NCI-H524 treated with DMSO at 0.1 percent for 48 hours (cell line): Measurements from ENCODE around the gene SLC22A14.
"Not testable (repeated sequence)": the region's sequence is repeated elsewhere in the genome, so short reads cannot be mapped to it uniquely, and the experiment has no call there.

ENCODE experiments used
- DNase-seq: peaks from one replicate; lab custom pipeline; 2025; lab: John Stamatoyannopoulos, UW

SLC22A14 gene

DNA sequence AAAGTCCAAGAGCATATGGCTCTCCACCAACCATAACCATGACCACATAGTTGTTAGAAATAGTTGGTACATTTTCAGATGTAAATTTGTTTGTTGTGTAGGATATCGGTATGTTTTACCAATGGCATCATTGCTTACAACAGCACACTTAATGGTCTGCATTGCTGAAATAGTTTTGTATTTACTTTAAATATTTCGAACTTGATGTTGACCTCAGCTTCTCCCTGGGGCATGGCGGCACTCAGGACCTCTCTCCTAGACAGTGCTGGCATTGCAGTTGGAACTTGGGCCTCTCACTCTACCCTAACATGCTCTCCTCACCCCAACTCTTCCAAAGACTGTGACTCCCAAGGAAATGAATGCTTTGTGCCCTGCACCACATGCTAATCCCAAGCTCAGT, 11.5 kb upstream of the SLC22A14 start:
- DNase-seq: no peak

DNA sequence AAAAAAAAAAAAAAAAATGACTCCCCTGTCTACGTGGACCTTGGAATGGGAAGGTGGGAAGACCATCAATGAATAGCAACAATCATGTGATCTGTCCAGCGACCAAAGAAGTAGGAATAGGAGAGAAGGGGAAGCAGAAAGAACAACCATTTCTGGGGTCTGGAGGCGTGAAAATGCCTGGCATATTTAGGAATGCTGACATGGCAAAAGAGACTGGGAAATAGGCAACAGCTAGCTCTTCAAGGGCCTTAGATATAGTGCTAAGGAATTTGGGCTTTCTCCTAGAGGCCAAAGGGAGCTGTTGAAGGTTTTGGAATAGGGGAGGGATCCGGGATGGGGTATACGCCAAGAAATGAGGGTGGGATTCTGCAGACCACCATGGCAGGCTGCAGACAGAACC, 10.5 kb upstream of the SLC22A14 start:
- no peak for DNase-seq

DNA sequence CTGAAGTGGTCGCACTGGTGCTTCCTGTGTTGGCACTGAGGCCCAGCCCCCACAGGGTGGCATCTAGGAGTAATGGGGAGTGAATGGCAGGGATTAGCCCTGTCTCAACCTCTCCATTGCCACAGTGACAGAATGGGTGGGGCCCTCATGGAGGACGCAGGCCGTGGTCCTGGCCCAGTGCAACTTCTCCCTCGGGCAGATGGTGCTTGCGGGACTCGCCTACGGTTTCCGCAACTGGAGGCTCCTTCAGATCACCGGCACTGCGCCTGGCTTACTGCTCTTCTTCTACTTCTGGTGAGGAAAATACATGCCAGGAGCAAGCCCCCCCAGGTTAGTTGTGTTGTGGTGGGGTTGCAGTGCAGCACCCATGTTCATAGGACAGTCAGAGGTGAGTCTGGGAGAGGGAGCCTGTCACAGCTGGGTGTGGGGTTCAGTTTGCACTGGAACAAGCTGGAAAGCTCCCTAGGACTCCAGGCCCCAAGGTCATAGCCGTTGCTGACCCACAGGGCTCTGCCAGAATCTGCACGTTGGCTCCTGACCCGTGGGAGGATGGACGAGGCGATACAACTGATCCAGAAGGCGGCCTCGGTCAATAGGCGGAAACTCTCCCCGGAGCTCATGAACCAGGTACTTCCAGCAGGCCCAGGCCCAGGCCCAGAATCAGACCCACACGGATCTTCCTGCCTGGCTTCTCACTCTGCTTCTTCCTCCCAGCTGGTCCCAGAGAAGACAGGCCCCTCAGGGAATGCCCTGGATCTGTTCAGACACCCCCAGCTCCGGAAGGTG, 7.0 kb upstream of the SLC22A14 start:
- DNase-seq: no peak

DNA sequence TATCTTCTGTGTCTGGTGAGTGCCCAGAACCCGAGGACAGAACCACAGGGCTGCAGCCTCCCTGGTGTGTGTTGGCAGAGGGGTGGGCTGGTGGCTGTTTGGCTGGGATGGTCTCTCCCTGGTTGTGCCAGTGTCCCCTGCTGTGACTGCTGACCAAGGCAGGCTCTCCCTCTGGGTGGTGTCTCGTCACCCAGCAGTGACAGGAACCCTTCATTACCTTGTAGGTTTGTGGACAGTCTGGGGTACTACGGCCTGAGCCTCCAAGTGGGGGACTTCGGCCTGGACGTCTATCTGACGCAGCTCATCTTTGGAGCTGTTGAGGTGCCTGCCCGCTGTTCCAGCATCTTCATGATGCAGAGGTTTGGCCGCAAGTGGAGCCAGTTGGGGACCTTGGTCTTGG, 6.4 kb upstream of the SLC22A14 start:
- DNase-seq: no peak

DNA sequence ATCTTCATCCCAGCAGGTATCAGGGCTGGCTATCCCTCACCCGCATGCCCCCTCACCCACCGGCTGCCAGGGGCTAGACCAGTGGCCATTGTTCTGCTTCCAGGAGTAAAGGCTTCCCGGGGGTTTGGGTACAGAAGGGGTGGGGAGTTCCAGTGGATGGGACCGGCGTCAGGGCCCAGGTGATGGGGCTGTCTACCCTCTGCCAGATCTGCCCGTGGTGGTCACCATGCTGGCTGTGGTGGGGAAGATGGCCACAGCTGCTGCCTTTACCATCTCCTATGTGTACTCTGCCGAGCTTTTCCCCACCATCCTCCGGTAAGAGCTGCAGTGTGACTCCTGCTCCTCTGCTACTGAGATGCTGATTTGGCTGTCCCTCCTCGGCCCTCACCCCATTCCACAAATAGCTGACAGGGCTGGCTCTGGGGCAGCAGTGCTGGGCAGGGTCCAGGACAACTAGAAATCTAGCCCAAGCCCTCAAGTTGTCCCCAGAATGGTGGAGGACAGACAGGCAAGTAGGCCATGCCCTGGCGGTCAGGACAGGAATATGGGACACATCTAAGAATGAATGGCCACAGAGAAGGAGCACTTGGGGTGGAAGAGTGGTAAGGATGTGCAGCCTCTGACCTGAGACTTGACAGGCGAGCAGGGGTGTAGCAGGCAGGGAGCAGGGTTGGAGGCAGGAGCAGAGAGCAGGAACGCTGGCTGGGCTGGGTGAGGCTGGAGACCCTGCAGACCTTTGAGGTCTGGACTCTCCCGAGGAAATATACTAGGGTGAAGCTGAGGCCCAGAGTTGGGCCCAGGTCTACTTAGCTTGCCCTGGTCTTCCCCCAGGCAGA, 5.8 kb upstream of the SLC22A14 start:
- no peak for DNase-seq

DNA sequence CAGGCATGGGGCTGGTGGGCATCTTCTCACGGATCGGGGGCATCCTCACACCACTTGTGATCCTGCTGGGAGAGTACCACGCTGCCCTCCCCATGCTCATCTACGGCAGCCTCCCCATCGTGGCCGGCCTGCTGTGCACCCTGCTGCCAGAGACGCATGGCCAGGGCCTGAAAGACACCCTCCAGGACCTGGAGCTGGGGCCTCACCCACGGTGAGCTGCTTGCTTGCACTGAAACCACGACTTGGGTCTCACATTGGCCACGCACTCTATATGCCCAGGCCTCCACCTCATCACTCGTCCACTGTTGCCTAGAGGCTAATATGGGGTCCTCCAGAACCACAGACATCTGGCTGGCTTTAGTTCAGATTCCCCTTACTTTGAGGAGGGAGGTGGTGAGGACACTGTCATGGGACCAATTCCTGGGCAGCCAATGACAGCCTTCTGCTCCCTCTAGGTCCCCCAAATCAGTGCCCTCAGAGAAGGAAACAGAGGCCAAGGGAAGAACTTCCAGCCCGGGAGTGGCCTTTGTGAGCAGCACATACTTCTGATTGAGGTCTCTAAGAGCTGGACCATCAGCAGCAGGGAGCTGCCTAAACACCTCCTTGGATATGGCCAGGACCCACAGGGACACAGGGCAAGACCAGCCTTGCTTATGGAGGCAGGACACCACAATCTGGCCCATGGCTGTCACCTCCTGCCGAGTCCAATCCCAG, 5.0 kb upstream of the SLC22A14 start:
- no peak for DNase-seq

DNA sequence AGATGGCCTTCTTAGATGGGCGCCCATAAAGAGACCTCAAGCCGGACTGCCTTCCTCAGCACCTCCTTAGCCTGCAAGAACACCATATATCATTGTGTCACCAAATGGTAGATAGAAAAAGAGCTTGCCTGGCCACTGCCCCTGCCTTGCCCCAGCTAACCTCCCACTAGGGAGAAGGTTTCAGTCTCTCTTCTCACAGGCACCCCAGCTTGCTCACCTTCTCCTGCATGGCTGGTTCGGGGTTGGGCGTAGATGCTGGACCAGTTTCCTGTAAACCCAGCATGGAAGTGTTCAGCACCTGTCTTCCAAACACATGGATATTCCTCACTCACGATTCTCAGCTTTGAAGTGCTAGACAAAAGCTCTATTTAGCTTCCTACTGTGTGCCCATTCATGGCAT, 3.3 kb upstream of the SLC22A14 start:
- DNase-seq: no peak

DNA sequence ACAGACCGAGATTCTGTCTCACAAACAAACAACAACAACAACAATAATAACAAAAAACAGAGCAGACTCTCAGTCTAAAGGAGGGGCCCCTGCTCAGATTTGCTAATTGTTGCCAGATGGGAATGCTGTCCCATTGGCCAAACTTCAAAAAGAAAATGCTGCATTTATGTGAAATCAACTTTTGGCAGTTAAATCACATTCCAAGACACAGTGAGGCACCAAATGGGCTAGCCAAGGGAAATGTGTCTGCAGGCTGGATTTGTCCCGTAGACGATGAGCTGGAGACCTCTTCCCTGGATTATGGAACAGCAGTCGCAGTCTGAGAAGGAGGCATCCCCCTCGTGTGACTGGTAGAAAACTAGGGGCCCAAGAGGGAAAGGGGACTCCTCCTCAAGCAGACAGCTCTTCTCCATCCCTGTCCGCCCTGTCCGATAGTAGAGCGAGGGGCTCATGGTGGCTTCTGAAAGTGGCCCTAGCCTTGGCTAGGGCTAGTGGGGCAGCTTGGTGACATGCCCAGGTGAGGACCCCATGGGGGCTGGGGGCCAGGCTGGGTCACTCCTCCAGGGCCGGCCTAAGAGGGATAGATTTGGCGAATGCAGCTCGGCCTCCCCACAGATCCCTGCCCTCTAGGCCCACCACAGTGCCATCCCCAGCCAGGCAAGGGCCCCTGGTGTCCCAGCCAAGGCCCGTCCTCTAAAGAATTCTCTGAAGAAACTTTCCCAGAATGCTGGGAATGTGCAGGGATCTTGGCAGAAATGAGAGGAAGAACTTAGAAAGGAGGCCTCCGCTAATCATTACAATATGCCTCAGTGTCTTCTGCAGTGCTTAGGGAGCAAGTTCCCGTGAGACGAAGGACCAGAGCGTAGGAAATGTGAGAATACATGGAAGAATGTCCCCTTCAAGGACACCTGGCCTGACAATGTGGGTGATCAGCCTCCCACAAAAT, 2.0 kb downstream of the SLC22A14 start:
- DNase-seq: no peak

DNA sequence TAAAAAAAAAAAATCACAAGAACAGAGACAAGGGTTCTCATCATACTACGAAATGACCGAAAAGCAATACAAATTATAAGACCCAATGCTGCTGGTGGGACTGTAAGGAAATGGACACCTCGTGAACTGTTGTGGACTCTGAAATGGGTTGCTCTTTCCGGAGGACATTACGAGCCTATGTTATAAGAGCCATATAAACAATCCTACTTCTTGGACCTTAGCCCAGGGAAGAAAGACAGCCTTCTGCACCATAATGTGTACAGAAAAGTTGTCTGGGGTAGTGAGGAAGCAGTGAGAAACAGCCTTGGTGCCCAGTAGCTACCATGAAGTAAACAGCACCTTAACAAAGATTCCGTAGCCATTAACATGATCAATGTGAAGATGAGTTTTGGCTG, 2.7 kb downstream of the SLC22A14 start:
- DNase-seq: no peak

DNA sequence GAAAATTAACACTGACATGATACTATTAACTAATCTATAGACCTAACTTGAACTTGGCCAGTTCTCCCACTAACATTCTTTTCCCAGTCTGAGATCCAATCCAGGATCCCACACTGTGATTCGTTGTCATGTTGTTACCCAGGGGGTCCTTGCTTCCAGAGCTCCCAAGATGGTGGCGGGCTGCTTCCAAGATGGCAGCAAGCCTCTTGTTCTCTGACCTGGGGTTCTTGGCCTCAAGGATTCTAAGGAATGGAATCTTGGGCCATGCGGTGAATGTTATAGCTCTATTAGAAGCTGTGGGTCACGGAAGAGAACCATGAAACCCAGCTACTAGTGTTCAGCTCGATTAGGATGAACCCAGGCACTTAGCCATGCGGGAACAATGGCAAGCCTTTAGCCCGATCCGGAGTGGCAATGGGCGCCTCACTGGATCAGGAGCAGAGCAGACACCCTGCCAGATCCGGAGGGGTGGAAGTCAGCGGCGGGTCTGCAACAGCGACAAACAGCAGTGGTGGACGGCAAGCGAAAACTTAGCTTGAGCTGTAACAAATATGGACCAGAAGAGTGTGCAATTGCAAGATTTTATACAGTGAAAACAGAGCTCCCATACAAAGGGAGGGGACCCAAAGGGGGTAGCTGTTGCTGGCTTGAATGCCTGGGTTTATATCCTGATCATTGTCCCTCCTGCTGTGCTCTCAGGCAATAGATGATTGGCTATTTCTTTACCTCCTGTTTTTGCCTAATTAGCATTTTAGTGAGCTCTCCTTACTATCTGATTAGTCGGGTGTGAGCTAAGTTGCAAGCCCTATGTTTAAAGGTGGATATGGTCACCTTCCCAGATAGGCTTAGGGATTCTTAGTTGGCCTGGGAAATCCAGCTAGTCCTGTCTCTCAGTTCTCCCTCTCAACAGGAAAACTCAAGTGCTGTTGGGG, 7.5 kb downstream of the SLC22A14 start:
- not testable (repeated sequence) for DNase-seq

DNA sequence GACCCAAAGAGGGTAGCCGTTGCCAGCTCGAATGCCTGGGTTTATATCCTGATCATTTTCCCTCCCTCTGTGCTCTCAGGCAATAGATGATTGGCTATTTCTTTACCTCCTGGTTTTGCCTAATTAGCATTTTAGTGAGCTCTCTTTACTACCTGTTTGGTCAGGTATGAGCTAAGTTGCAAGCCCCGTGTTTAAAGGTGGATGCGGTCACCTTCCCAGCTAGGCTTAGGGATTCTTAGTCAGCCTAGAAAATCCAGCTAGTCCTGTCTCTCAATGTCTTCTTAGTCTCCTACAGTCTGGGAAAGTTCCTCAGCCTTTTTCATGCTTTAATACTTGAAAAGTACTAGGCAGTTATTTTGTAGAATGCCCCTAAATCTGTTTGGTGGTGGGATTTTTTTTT, 15.0 kb downstream of the SLC22A14 start:
- DNase-seq: not testable (repeated sequence)

DNA sequence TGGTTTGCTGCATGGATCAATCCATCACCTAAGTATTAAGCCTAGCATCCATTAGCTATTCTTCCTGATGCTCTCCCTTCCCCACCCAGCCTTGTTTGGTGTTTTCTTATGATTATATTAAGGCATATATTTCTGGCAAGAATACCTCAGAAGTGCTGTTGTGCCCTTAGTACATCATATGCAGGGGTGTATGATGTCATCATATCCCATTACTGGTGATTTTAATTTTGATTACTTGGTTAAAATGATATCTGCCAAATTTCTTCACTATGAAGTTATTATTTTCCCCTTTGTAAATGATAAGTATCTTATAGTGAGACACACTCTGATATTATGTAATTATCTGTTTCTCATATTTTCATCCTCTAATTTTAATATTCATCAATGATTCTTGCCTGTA, 15.4 kb downstream of the SLC22A14 start:
- DNase-seq: no peak

DNA sequence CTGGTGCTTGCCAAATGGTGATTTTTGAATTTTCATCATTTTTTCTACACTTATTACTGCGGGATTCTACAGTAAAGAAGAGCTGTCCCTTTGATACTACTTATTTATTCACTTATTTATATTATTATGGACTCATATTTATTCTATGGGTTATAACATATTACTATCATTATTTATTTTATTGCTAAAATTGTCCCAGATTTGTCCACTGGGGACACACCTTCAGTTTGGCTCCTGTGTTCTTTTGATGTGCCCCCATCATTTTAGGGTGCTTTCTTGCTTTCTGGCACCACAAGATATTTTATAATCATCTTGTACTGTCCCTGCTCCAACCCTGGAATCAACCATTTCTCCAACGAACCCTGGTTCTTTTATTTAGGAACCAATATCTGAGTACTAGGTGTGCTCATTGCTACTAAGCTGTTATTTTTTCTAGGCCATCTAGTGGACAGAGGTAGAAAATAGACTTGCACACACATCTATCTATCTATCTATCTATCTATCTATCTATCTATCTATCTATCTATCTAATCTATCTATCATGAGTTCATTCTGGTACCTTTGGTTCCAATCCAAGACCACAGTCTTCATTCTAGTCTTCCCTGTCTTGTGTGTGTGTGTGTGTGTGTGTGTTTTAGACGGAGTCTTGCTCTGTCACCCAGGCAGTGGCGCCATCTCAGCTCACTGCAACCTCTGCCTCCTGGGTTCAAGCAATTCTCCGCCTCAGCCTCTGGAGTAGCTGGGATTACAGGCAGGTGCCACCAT, 16.0 kb downstream of the SLC22A14 start:
- DNase-seq: no peak

DNA sequence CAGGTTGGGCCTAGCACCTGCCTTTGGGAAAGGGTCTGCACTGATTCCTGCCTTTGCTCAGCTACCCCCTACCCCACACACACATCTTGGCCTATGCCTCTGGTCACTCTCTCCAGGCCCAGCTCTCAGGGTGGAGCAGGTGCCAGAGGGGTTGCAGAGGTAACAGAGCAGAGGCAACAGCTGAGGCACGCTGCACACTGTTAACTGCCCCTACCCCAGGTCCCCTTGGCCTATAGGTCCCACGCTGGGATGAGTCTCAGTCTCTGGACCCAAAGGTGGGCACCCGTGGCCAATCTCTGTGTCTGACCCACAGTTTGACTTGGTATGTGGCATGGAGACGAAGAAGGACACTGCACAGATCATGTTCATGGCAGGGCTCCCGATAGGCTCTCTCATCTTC, 24.8 kb downstream of the SLC22A14 start:
- no peak for DNase-seq

DNA sequence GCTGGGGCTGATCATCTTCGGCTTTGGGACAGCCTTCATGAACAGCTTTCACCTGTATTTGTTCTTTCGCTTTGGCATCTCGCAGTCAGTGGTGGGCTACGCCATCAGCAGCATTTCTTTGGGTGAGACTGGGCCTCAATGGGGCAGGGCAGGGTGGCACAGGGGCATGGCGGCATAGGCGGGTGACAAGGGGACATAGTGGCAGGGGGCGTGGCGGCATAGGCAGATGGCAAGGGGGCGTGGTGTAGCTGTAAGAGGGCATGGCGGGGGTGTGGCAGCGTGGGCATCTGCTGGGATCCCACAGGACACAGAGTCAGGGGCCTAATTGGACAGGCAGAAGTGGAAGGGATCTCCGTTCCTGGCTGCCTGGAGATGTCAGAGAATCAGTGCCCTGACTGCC, 25.5 kb downstream of the SLC22A14 start:
- DNase-seq: no peak

DNA sequence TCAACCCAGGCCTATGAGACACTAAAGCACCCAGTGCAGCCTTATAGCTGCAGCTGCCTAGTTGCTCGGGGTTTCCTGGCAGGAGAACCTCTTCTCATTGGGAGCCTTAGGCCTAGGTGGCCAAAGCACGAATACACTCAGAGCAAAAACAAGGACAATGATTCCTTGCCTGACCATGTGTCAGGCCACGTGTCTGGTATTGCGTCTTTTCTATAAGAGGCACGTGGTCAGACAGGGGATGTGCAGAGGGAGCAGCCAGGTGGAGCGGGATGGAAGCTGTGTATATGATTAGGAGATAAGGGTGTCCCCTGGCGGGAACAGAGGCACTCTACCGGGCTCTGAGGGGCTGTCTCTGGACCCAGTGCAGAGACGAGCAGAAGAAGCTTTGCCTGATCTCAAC, 26.4 kb downstream of the SLC22A14 start:
- no peak for DNase-seq

DNA sequence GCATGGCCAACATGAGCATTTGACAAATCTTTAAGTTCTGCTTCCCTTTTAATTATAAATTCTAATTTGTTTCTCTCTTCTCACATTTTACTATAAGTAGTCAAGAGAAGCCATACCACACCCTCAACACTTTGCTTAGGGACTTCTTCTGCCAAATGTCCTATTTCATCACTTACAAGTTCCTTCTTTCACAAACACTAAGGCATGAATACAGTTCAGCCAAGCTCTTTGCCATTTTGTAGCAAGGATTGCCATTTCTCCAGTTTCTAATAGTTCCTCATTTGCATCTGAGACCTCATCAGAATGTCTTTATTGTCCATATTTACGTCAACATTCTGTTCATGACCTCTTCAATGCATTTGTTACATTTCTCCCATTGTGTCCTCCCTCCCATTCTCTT, 29.4 kb downstream of the SLC22A14 start:
- no peak for DNase-seq

DNA sequence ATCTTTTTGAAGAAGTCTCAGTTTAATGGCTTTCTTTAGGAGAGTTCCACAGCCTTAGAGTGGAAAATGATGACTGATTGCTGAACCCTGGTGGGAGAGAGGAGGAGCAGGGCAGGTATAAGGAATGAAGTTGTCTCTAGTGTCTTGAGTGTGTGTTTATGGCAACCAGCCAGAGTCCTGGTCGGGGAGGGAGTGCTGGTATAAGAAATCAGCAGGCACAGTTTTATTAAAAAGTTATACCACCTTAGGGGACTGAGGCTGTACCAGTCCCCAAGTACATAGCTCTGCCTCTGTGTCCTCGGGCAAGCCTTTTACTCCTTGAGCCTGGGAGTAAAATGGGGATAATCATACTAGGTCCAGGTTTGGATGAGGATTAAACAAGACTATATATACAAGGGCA, 29.8 kb downstream of the SLC22A14 start:
- DNase-seq: no peak

DNA sequence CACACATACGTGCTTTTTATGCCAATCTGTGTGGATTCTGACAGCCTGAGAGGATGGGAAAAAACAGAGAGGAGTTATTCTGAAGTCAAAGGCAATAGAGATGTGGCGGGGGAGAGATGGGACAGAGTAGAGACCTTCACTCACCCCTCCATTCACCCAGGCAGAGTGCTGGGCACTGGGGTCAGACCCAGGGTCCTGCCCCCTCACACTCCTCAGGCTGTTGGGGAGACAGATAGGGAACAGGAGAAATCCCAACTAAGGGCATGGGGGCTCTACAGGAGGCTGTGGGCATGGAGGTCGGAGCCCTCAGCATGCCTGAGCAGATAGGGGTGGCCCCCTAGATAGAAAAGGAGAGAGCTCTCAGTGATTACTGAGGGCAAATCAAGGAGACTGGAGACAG, 30.3 kb downstream of the SLC22A14 start:
- DNase-seq: no peak

DNA sequence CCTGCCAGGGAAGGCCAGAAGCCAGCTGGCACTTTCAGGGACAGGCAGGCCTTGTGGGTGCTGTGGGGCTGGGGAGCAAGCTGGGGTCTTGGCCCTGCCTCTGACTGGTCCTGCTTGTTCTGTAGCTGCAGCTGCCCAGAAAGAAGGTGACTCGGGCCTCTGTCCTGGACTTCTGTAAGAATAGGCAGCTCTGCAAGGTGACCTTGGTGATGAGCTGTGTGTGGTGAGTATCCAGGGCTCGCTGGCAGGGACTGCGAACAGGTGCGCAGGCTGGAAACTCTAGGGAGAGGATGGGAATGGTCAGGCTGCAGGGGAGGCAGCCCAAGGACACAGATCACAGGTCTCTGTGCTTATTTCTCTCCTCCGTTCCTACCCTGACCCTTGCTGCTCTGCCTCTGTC, 31.2 kb downstream of the SLC22A14 start:
- no peak for DNase-seq
